ENCODE data around the gene LRRC27. TPM values are rescaled to one million over a fixed set of nuclear protein-coding genes. Genes with fewer than 3 reads are reported as not detected.

Gene LRRC27
- total RNA-seq, 1 experiment from 2014 or later, result 5.6 TPM

- H3K9ac ChIP-seq (ENCODE audit: low read length), result no peak overlapping the region
- ATAC-seq, result no peak
- intact Hi-C loops (cut with micrococcal nuclease), result no loop called here
- H3K4me1 ChIP-seq (ENCODE audit: insufficient read depth, low read length), result peaks cover 21% of the 10 kb centered on the region
- H3F3A ChIP-seq (ENCODE audit: low read length, unreplicated experiment), result no peaks in the 10 kb centered on the region
- DNase-seq, result no peak
- no TSS peak for BruUV-seq (replicated peaks)
- no peak overlapping the region for H3K27ac ChIP-seq (ENCODE audit: low read length)
- no peak overlapping the region; the same call in 1 of the 2 replicates for H3K4me3 ChIP-seq (ENCODE audit: low read length)
- no peaks in the 10 kb centered on the region for H3K9me3 ChIP-seq (ENCODE audit: low read length)
- POLR2A ChIA-PET (ENCODE audit: unreplicated experiment), result no interaction called here
- TF ChIP-seq EZH2 (IDR thresholded peaks at IDR 0.05; ENCODE audit: low read length, unreplicated experiment), result no peak
- no peak for TF ChIP-seq EZH2phosphoT487 (IDR thresholded peaks at IDR 0.05; ENCODE audit: borderline replicate concordance, low read length)
- TF ChIP-seq, protein P1, sequence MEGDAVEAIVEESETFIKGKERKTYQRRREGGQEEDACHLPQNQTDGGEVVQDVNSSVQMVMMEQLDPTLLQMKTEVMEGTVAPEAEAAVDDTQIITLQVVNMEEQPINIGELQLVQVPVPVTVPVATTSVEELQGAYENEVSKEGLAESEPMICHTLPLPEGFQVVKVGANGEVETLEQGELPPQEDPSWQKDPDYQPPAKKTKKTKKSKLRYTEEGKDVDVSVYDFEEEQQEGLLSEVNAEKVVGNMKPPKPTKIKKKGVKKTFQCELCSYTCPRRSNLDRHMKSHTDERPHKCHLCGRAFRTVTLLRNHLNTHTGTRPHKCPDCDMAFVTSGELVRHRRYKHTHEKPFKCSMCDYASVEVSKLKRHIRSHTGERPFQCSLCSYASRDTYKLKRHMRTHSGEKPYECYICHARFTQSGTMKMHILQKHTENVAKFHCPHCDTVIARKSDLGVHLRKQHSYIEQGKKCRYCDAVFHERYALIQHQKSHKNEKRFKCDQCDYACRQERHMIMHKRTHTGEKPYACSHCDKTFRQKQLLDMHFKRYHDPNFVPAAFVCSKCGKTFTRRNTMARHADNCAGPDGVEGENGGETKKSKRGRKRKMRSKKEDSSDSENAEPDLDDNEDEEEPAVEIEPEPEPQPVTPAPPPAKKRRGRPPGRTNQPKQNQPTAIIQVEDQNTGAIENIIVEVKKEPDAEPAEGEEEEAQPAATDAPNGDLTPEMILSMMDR (conservative IDR thresholded peaks at IDR 0.05; ENCODE audit: low read depth, low read length), result no peak
- H3K36me3 ChIP-seq (ENCODE audit: low read depth, low read length), result no peaks in the 10 kb centered on the region
- H3K27me3 ChIP-seq (ENCODE audit: low read length), result no peaks in the 10 kb centered on the region
- no peak overlapping the region for H2AFZ ChIP-seq (ENCODE audit: low read length)
- no peaks in the 10 kb centered on the region for H4K20me1 ChIP-seq (ENCODE audit: low read length)
- no peaks in the 10 kb centered on the region for H3K9me2 ChIP-seq (replicated peaks; ENCODE audit: low read length)
- peaks cover 58% of the 10 kb centered on the region for H3K79me2 ChIP-seq (ENCODE audit: low read length)
- peak overlapping the region; percentile 93 for H3K4me2 ChIP-seq (ENCODE audit: low read length)
- CTCF ChIA-PET, result no interaction called here
Observed at GRCh38 chr10:132399117-132400035, 67.4 kb downstream of the LRRC27 start.

GRCh38 chr10:132400041-132400546 is 68.1 kb downstream of the LRRC27 start:
- CTCF ChIA-PET, result no interaction called here
- intact Hi-C loops (cut with micrococcal nuclease), result no loop called here

More at GRCh38 chr10:132400041-132400546, 68.1 kb downstream of the LRRC27 start:
- Histone ChIP-seq H3K36me3 (ENCODE audit: low read depth, low read length) (no peaks in the 10 kb centered on the region), H3K9me3 (ENCODE audit: low read length) (no peaks in the 10 kb centered on the region), H3K4me3 (ENCODE audit: low read length) (no peak overlapping the region), H3K4me1 (ENCODE audit: insufficient read depth, low read length) (peaks cover 21% of the 10 kb centered on the region), H2AFZ (ENCODE audit: low read length) (no peak overlapping the region), H3F3A (ENCODE audit: low read length, unreplicated experiment) (no peaks in the 10 kb centered on the region), H3K9ac (ENCODE audit: low read length) (no peak overlapping the region), H3K79me2 (ENCODE audit: low read length) (peaks cover 58% of the 10 kb centered on the region), H3K27ac (ENCODE audit: low read length) (no peak overlapping the region), H3K9me2 (replicated peaks; ENCODE audit: low read length) (no peaks in the 10 kb centered on the region), H3K4me2 (ENCODE audit: low read length) (no peak overlapping the region), H3K27me3 (ENCODE audit: low read length) (no peaks in the 10 kb centered on the region), H4K20me1 (ENCODE audit: low read length) (no peaks in the 10 kb centered on the region)
- ATAC-seq (no peak), DNase-seq (no peak)
- TF ChIP-seq, protein P1 (conservative IDR thresholded peaks at IDR 0.05; ENCODE audit: low read depth, low read length), result no peak
- BruUV-seq (replicated peaks), result no TSS peak
- POLR2A ChIA-PET (ENCODE audit: unreplicated experiment), result no interaction called here
